ENCODE data around the gene WNT1. TPM values are rescaled to one million over a fixed set of nuclear protein-coding genes. Genes with fewer than 3 reads are reported as not detected.
A peak's percentile ranks its signal among the peaks of the same experiment; 100 is the strongest.

Gene WNT1
- total and polyA plus RNA-seq, 9 of the 15 experiments (the other 6 are each of a cell fraction or from before 2014, with no cell fraction given) = not detected

DNA sequence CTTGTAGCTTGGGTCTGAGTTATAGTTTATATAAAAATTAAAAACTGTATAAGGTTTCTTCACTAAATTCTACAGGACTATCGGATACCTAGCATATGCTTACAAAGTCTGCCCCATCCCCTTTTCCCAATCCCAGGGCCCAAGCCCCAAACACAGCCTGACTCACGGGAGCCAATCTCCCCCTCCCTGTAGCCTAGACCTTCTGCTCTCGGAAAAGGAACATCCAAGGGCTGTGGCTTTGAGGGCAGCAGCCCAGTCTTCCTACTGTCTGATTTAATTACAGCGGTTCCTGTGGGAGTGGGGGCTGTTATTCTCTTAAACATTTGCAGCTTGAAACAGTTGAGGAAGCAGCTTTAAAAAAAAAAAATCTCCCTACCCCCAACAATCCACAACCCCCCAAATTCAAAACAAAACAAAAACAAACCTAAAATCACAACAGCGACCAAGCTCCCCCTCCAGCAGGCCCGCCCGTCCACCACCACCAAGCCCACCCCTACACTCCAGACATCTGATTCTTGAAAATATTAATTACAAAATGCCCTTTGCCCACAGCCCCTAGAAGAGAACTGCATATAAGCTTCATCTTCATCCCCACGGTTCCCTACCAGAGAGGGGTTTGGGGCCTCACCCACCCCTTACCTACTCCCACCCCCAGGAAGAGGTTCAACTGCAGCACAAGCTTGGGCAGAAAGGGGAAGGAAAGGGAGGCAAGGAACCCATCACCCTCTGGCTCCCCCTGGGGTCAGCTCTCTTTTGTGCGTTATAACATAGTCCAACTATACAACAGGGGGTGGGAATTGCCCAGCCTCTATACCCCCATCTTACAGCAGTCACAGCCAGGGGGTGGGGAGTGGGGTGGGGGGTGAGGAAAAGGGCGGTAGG lies 41.6 kb downstream of the WNT1 start (continued):
- TF ChIP-seq, protein P1, sequence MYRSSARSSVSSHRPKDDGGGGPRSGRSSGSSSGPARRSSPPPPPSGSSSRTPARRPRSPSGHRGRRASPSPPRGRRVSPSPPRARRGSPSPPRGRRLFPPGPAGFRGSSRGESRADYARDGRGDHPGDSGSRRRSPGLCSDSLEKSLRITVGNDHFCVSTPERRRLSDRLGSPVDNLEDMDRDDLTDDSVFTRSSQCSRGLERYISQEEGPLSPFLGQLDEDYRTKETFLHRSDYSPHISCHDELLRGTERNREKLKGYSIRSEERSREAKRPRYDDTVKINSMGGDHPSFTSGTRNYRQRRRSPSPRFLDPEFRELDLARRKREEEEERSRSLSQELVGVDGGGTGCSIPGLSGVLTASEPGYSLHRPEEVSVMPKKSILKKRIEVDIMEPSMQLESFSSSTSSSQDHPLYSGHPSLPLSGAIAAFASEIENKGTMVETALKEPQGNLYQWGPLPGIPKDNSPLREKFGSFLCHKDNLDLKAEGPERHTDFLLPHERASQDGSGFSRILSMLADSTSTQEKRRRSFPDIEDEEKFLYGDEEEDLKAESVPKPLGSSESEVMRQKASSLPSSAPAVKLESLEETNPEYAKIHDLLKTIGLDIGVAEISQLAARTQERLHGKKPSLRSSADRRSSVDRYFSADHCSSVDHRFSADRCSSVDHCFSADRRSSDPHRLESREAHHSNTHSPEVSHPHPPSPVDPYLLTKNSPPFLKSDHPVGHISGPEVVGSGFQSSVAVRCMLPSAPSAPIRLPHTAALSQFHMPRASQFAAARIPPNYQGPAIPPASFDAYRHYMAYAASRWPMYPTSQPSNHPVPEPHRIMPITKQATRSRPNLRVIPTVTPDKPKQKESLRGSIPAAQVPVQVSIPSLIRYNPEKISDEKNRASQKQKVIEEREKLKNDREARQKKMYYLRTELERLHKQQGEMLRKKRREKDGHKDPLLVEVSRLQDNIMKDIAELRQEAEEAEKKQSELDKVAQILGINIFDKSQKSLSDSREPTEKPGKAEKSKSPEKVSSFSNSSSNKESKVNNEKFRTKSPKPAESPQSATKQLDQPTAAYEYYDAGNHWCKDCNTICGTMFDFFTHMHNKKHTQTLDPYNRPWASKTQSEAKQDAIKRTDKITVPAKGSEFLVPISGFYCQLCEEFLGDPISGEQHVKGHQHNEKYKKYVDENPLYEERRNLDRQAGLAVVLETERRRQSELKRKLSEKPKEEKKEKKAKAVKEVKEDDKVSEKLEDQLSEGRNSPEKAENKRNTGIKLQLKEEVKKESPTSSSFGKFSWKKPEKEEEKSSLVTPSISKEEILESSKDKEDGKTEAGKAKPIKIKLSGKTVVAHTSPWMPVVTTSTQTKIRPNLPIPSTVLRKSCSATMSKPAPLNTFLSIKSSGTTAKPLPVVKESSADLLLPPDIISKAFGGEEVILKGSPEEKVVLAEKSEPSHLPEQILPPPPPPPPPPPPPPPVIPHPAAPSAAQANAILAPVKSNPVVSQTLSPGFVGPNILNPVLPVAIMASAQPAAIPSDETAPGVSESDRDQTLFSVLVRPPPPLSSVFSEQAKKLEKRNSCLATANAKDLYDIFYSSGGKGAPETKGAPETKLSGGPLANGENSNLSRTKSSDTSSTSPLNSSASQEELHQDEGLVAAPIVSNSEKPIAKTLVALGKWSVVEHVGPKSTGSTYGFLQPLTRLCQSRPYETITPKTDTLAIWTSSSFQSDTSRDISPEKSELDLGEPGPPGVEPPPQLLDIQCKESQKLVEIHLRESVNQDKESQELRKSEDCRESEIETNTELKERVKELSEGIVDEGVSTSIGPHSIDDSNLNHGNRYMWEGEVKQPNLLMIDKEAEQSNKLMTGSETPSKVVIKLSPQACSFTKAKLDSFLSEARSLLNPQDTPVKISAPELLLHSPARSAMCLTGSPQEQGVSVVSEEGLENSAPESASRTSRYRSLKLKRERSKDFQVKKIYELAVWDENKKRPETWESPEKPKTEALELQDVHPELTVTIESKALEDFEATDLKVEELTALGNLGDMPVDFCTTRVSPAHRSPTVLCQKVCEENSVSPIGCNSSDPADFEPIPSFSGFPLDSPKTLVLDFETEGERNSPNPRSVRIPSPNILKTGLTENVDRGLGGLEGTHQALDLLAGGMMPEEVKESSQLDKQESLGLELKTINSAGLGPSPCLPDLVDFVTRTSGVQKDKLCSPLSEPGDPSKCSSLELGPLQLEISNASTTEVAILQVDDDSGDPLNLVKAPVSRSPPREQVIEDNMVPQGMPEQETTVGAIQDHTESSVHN (IDR thresholded peaks at IDR 0.05; ENCODE audit: borderline replicate concordance in 1 of 2, low read depth in 1 of 2) = 0 out of 4 replicates have a peak, but pooled peaks of 1 of the 2 experiments have one; percentile 32
- peak; percentile 36; the same call in 1 of the 2 replicates for TF ChIP-seq HDAC2 (IDR thresholded peaks at IDR 0.05)
- TF ChIP-seq, protein P2, sequence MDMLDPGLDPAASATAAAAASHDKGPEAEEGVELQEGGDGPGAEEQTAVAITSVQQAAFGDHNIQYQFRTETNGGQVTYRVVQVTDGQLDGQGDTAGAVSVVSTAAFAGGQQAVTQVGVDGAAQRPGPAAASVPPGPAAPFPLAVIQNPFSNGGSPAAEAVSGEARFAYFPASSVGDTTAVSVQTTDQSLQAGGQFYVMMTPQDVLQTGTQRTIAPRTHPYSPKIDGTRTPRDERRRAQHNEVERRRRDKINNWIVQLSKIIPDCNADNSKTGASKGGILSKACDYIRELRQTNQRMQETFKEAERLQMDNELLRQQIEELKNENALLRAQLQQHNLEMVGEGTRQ (CRISPR knock-in tag; IDR thresholded peaks at IDR 0.05) = no peak
- TF ChIP-seq HDAC1 (IDR thresholded peaks at IDR 0.05) = 0 out of 4 replicates have a peak, but pooled peaks of 1 of the 2 experiments have one; percentile 20
- no peak for TF ChIP-seq ZNF583 (CRISPR knock-in tag; IDR thresholded peaks at IDR 0.05)
- TF ChIP-seq POLR2B (IDR thresholded peaks at IDR 0.05; ENCODE audit: low read depth, partially characterized antibody) = peak; percentile 59
- no peak for TF ChIP-seq ZNF584 (CRISPR knock-in tag; IDR thresholded peaks at IDR 0.05; ENCODE audit: low read depth)
- peak; percentile 55; the same call in 1 of the 2 replicates for TF ChIP-seq SMARCE1 (IDR thresholded peaks at IDR 0.05)
- TF ChIP-seq ARID1B (IDR thresholded peaks at IDR 0.05) = 0 out of 2 replicates have a peak, but pooled peaks have one; percentile 15
- peak; percentile 22 for TF ChIP-seq BRD9 (IDR thresholded peaks at IDR 0.05; ENCODE audit: low read depth, partially characterized antibody)
- 0 out of 2 replicates have a peak, but pooled peaks have one; percentile 38 for TF ChIP-seq JUND (IDR thresholded peaks at IDR 0.05; ENCODE audit: borderline replicate concordance, low read depth, low read length)
- TF ChIP-seq JUND (tag; IDR thresholded peaks at IDR 0.05; ENCODE audit: borderline replicate concordance, low read depth, low read length) = no peak
- TF ChIP-seq, protein P3, sequence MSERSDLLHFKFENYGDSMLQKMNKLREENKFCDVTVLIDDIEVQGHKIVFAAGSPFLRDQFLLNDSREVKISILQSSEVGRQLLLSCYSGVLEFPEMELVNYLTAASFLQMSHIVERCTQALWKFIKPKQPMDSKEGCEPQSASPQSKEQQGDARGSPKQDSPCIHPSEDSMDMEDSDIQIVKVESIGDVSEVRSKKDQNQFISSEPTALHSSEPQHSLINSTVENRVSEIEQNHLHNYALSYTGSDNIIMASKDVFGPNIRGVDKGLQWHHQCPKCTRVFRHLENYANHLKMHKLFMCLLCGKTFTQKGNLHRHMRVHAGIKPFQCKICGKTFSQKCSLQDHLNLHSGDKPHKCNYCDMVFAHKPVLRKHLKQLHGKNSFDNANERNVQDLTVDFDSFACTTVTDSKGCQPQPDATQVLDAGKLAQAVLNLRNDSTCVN (CRISPR knock-in tag; IDR thresholded peaks at IDR 0.05) = no peak
- 0 out of 2 replicates have a peak, but pooled peaks have one; percentile 13 for TF ChIP-seq CC2D1A (IDR thresholded peaks at IDR 0.05)

Data from K562 (cell line).